WERI-Rb-1 (cell line): ENCODE data around the gene UTY.

Experiments used
- DNase-seq: peaks from one replicate; pipeline ENCODE4 v3.0.0-alpha.2; 2020
- H3K27ac ChIP-seq: fragments of 250-450 bp; sonication (Bioruptor Pico); 2 replicates; pipeline ENCODE4 v1.5.1; 2020; ENCODE audit warnings: mild to moderate bottlenecking, moderate library complexity
- H3K27me3 ChIP-seq: fragments of 250-450 bp; sonication (Bioruptor Pico); 2 replicates; pipeline ENCODE4 v1.5.1; 2021; ENCODE audit warnings: mild to moderate bottlenecking, low read depth, moderate library complexity; ENCODE audit not compliant: insufficient read depth, severe bottlenecking
- H3K36me3 ChIP-seq: fragments of 250-450 bp; sonication (Bioruptor Pico); 2 replicates; pipeline ENCODE4 v1.5.1; 2020; ENCODE audit warnings: mild to moderate bottlenecking, moderate library complexity
- H3K4me3 ChIP-seq: 2 replicates; pipeline ENCODE4 v1.5.1; 2011; ENCODE audit warnings: low read depth, mild to moderate bottlenecking, control low read depth, low read length
- H3K9me3 ChIP-seq: fragments of 250-450 bp; sonication (Bioruptor Pico); 2 replicates; pipeline ENCODE4 v1.5.1; 2021; ENCODE audit warnings: mild to moderate bottlenecking, moderate library complexity; ENCODE audit not compliant: severe bottlenecking
- CTCF ChIP-seq: IDR thresholded peaks from 2 replicates; pipeline ENCODE4 v1.5.1; 2011; ENCODE audit warnings: low read depth, mild to moderate bottlenecking, control low read depth, inconsistent platforms, low read length

The UTY gene

GRCh38 chrY:13479828-13480227, at the start of gene UTY:
Gene UTY, minus strand, starts transcription at chrY:13480033. Its CDS starts 368 bp downstream, at chrY:13479665.
- H3K4me3 ChIP-seq = no peak within 1 kb of the TSS
- no peaks in the 10 kb centered on the region for H3K9me3 ChIP-seq
- H3K36me3 ChIP-seq = no peaks in the 10 kb centered on the region
- H3K27me3 ChIP-seq = no peaks in the 10 kb centered on the region
- no peak within 1 kb of the TSS for H3K27ac ChIP-seq
- DNase-seq = no peak
- TF ChIP-seq CTCF = no peak

GRCh38 chrY:13520474-13520873, 40.6 kb upstream of the UTY start:
- Histone ChIP-seq H3K4me3 (no peak overlapping the region), H3K27ac (no peak overlapping the region), H3K36me3 (no peaks in the 10 kb centered on the region), H3K27me3 (no peaks in the 10 kb centered on the region), H3K9me3 (no peaks in the 10 kb centered on the region)
- no peak for TF ChIP-seq CTCF
- no peak for DNase-seq

- Histone ChIP-seq H3K4me3 (no peak overlapping the region), H3K36me3 (no peaks in the 10 kb centered on the region), H3K9me3 (no peaks in the 10 kb centered on the region), H3K27me3 (no peaks in the 10 kb centered on the region), H3K27ac (no peak overlapping the region)
- TF ChIP-seq CTCF = no peak
- DNase-seq = no peak
These were observed 21.4 kb upstream of the UTY start for GRCh38 chrY:13501215-13501614.

GRCh38 chrY:13493737-13494136, 13.9 kb upstream of the UTY start:
- H3K9me3 ChIP-seq = no peaks in the 10 kb centered on the region
- no peaks in the 10 kb centered on the region for H3K36me3 ChIP-seq
- no peaks in the 10 kb centered on the region for H3K27me3 ChIP-seq
- H3K4me3 ChIP-seq = no peak overlapping the region
- TF ChIP-seq CTCF = no peak
- no peak for DNase-seq
- no peak overlapping the region for H3K27ac ChIP-seq

- Histone ChIP-seq H3K27me3 (no peaks in the 10 kb centered on the region), H3K4me3 (no peak overlapping the region), H3K27ac (no peak overlapping the region), H3K36me3 (no peaks in the 10 kb centered on the region), H3K9me3 (no peaks in the 10 kb centered on the region)
- TF ChIP-seq CTCF = no peak
- DNase-seq = no peak
These were observed 12.6 kb upstream of the UTY start for GRCh38 chrY:13492408-13492807.

- Histone ChIP-seq H3K36me3 (no peaks in the 10 kb centered on the region), H3K9me3 (no peaks in the 10 kb centered on the region), H3K27me3 (no peaks in the 10 kb centered on the region), H3K4me3 (no peak overlapping the region), H3K27ac (no peak overlapping the region)
- TF ChIP-seq CTCF = no peak
- DNase-seq = no peak
These were observed 8.9 kb upstream of the UTY start for GRCh38 chrY:13488738-13489137.
